Thyroid gland (tissue), 4 donors: ENCODE data around the gene MGMT. TPM values are rescaled to one million over a fixed set of nuclear protein-coding genes. Genes with fewer than 3 reads are reported as not detected.

Source experiments
- DNase-seq, 2 donors: peaks; one replicate each; pipeline ENCODE4 v3.0.0-alpha.2; 2019
- H3K27ac ChIP-seq, 3 donors: fragments of 200-600 bp; sonication (generic); 1 replicate in 2 of 3; 2 replicates in 1 of 3; pipeline ENCODE4 v1.5.1; 2016 to 2019; ENCODE audit warnings: mild to moderate bottlenecking in 1 of 3, moderate library complexity in 1 of 3
- H3K27me3 ChIP-seq: fragments of 200-600 bp; sonication (generic); one replicate; pipeline ENCODE4 v1.5.1; 2019
- H3K36me3 ChIP-seq, 2 donors: fragments of 200-600 bp; sonication (generic); one replicate each; pipeline ENCODE4 v1.5.1; 2016 to 2019
- H3K4me1 ChIP-seq, 2 donors: fragments of 200-600 bp; sonication (generic); one replicate each; pipeline ENCODE4 v1.5.1; 2017 to 2019
- H3K4me3 ChIP-seq, 3 donors: fragments of 200-600 bp; sonication (generic); replicated peaks in 1 of 3; 1 replicate in 2 of 3; 2 replicates in 1 of 3; pipeline ENCODE4 v1.5.1; 2016; ENCODE audit warnings: mild to moderate bottlenecking in 1 of 3
- H3K9me3 ChIP-seq: fragments of 200-600 bp; sonication (generic); one replicate; pipeline ENCODE4 v1.5.1; 2017
- CTCF ChIP-seq, 6 experiments: fragments of 200-600 bp in 3 of 6; fragments of 450-650 bp in 3 of 6; sonication (generic) in 3 of 6; IDR thresholded peaks; one replicate each; pipeline ENCODE4 v1.5.1; 2016 to 2019; ENCODE audit warnings: antibody characterized with exemption in 6 of 6, mild to moderate bottlenecking in 2 of 6, inconsistent platforms in 1 of 6, moderate library complexity in 1 of 6
- POLR2A ChIP-seq, 2 donors: fragments of 450-650 bp; IDR thresholded peaks; one replicate each; pipeline ENCODE4 v1.6.1; 2017; ENCODE audit warnings: antibody characterized with exemption in 2 of 2, mild to moderate bottlenecking in 2 of 2, moderate library complexity in 1 of 2
- WGBS, 2 donors: methylation state at CpG; one replicate each; pipeline ENCODE4 v1.1.5; 2017; 5-methylcytosine and 5-hydroxymethylcytosine counted together
- intact Hi-C: fragments of 100-400 bp; cut with DNase I; formaldehyde crosslinking; loops from one replicate; pipeline ENCODE4 v1.15.1; 2023
- total RNA-seq, 4 donors: library from RNA; depleted of rRNA; stranded (reverse); fragments of >200 nt; gene quantifications; one replicate each; pipeline ENCODE4 v1.2.3, GENCODE V29; 2016

MGMT gene
- total RNA-seq, 4 donors from 2014 or later: 17.6 to 48.7 (median 30.7) TPM

GRCh38 chr10:129716211-129716681, 249.2 kb downstream of the MGMT start:
- WGBS, 2 donors: 84 to 88% methylated on average over 12 of the region's 12 CpGs

GRCh38 chr10:129716881-129717280, 249.8 kb downstream of the MGMT start:
- DNase-seq: no peak
- intact Hi-C loops: no loop called here
- TF ChIP-seq CTCF (IDR thresholded peaks at IDR 0.05) (no peak), POLR2A (IDR thresholded peaks at IDR 0.05) (no peak)
- H3K9me3 ChIP-seq: no peaks in the 10 kb centered on the region
- no peaks in the 10 kb centered on the region for H3K27me3 ChIP-seq
- no peak overlapping the region for H3K4me3 ChIP-seq
- WGBS, 2 donors: 96 to 97% methylated on average over 9 of the region's 9 CpGs
- H3K4me1 ChIP-seq: no peaks in the 10 kb centered on the region
- no peaks in the 10 kb centered on the region for H3K36me3 ChIP-seq
- no peak overlapping the region for H3K27ac ChIP-seq

More at GRCh38 chr10:129716211-129716681, 249.2 kb downstream of the MGMT start:
- intact Hi-C loops: no loop called here
- Histone ChIP-seq H3K4me3 (no peak overlapping the region), H3K4me1 (no peaks in the 10 kb centered on the region), H3K27me3 (no peaks in the 10 kb centered on the region), H3K36me3 (no peaks in the 10 kb centered on the region), H3K9me3 (no peaks in the 10 kb centered on the region), H3K27ac (no peak overlapping the region)
- TF ChIP-seq POLR2A (IDR thresholded peaks at IDR 0.05) (no peak), CTCF (IDR thresholded peaks at IDR 0.05) (no peak)
- no peak for DNase-seq

- Histone ChIP-seq H3K27me3 (no peaks in the 10 kb centered on the region), H3K27ac (no peak overlapping the region), H3K4me3 (no peak overlapping the region), H3K36me3 (no peaks in the 10 kb centered on the region), H3K9me3 (no peaks in the 10 kb centered on the region), H3K4me1 (no peaks in the 10 kb centered on the region)
- intact Hi-C loops: no loop called here
- WGBS, 2 donors: 94% methylated on average over 13 to 14 of the region's 14 CpGs
- no peak for DNase-seq
- TF ChIP-seq CTCF (IDR thresholded peaks at IDR 0.05): no peak
- no peak for TF ChIP-seq POLR2A (IDR thresholded peaks at IDR 0.05)
These were observed 250.9 kb downstream of the MGMT start for GRCh38 chr10:129717816-129718547.

GRCh38 chr10:129718548-129719414, 251.7 kb downstream of the MGMT start:
- no peaks in the 10 kb centered on the region for H3K9me3 ChIP-seq
- no peaks in the 10 kb centered on the region for H3K4me1 ChIP-seq
- H3K4me3 ChIP-seq: no peak overlapping the region
- no peak for TF ChIP-seq CTCF (IDR thresholded peaks at IDR 0.05)
- TF ChIP-seq POLR2A (IDR thresholded peaks at IDR 0.05): no peak
- H3K27me3 ChIP-seq: no peaks in the 10 kb centered on the region
- 76 to 84% methylated on average over 22 to 25 of the region's 25 CpGs for WGBS, 2 donors
- H3K36me3 ChIP-seq: no peaks in the 10 kb centered on the region
- no peak for DNase-seq
- H3K27ac ChIP-seq: no peak overlapping the region
- intact Hi-C loops: no loop called here

GRCh38 chr10:129719415-129719739, 252.3 kb downstream of the MGMT start:
- no peak for TF ChIP-seq POLR2A (IDR thresholded peaks at IDR 0.05)

More at GRCh38 chr10:129719415-129719739, 252.3 kb downstream of the MGMT start:
- Histone ChIP-seq H3K9me3 (no peaks in the 10 kb centered on the region), H3K27ac (no peak overlapping the region), H3K27me3 (no peaks in the 10 kb centered on the region), H3K36me3 (no peaks in the 10 kb centered on the region), H3K4me1 (no peaks in the 10 kb centered on the region), H3K4me3 (no peak overlapping the region)
- 98 to 99% methylated on average over 9 of the region's 9 CpGs for WGBS, 2 donors
- DNase-seq: no peak
- intact Hi-C loops: no loop called here
